GM12872 (cell line): ENCODE data around the gene VAV2.

ENCODE experiments used
- CTCF ChIP-seq: IDR thresholded peaks from 3 replicates; pipeline ENCODE4 v1.5.1; 2011; ENCODE audit warnings: low read depth, mild to moderate bottlenecking, low read length, moderate library complexity; ENCODE audit not compliant: insufficient read depth

The VAV2 gene

GRCh38 chr9:133939171-133939785, 52.8 kb downstream of the VAV2 start:
- TF ChIP-seq CTCF = no peak

- TF ChIP-seq CTCF = no peak
Observed at GRCh38 chr9:133938753-133939152, 53.4 kb downstream of the VAV2 start.

- TF ChIP-seq CTCF = no peak
Observed at GRCh38 chr9:133938086-133938485, 54.0 kb downstream of the VAV2 start.

- TF ChIP-seq CTCF = no peak
Observed at GRCh38 chr9:133937120-133937519, 55.0 kb downstream of the VAV2 start.

GRCh38 chr9:133935328-133936005, 56.7 kb downstream of the VAV2 start:
- no peak for TF ChIP-seq CTCF

- TF ChIP-seq CTCF = no peak
Observed at GRCh38 chr9:133934482-133935232, 57.5 kb downstream of the VAV2 start.

GRCh38 chr9:133933426-133934026, 58.6 kb downstream of the VAV2 start:
- no peak for TF ChIP-seq CTCF
